IgD-negative memory B cell (primary cell): ENCODE measurements around the gene OSBPL6. TPM values are rescaled to one million over a fixed set of nuclear protein-coding genes. Genes with fewer than 3 reads are reported as not detected.

Experiments used
- H3K27ac Mint-ChIP-seq, 3 donors: one replicate each; pipeline ENCODE4 v1.8.0; 2020 to 2022; ENCODE audit warnings: mild to moderate bottlenecking in 3 of 3, mixed read lengths in 3 of 3, moderate library complexity in 1 of 3
- H3K27me3 Mint-ChIP-seq: one replicate; pipeline ENCODE4 v1.8.0; 2021; ENCODE audit warnings: mixed read lengths
- H3K36me3 Mint-ChIP-seq: one replicate; pipeline ENCODE4 v1.8.0; 2020; ENCODE audit warnings: mild to moderate bottlenecking, mixed read lengths
- H3K4me1 Mint-ChIP-seq, 3 donors: one replicate each; pipeline ENCODE4 v1.8.0; 2020 to 2022; ENCODE audit warnings: mixed read lengths in 3 of 3, mild to moderate bottlenecking in 1 of 3
- H3K4me3 Mint-ChIP-seq, 4 donors: one replicate each; pipeline ENCODE4 v1.8.0; 2020 to 2022; ENCODE audit warnings: mild to moderate bottlenecking in 4 of 4, mixed read lengths in 4 of 4, moderate library complexity in 3 of 4
- H3K9me3 Mint-ChIP-seq, 3 donors: one replicate each; pipeline ENCODE4 v1.8.0; 2020 to 2021; ENCODE audit warnings: mixed read lengths in 3 of 3, mild to moderate bottlenecking in 1 of 3
- polyA plus RNA-seq: library from polyadenylated mRNA; unstranded; fragments of 300-500 nt; fragmentation: Illumina TruSeq; gene quantifications from one replicate; pipeline ENCODE4 v1.2.3, GENCODE V29; 2021

OSBPL6 gene
- polyA plus RNA-seq, 1 donor from 2014 or later, result not detected

- H3K27me3 Mint-ChIP-seq, result peaks cover 12% of the 10 kb centered on the region
Measured at GRCh38 chr2:178208817-178209216, 14.5 kb downstream of the OSBPL6 start.

GRCh38 chr2:178211460-178211859 lies 17.1 kb downstream of the OSBPL6 start:
- H3K27me3 Mint-ChIP-seq, result peaks cover 10% of the 10 kb centered on the region
- H3K4me1 Mint-ChIP-seq, result no peaks in the 10 kb centered on the region
- no peak overlapping the region for H3K27ac Mint-ChIP-seq
- H3K9me3 Mint-ChIP-seq, result no peaks in the 10 kb centered on the region
- no peaks in the 10 kb centered on the region for H3K36me3 Mint-ChIP-seq
- H3K4me3 Mint-ChIP-seq, result no peak overlapping the region

More at GRCh38 chr2:178208817-178209216, 14.5 kb downstream of the OSBPL6 start:
- Mint-ChIP-seq H3K9me3 (no peaks in the 10 kb centered on the region), H3K36me3 (no peaks in the 10 kb centered on the region), H3K4me1 (no peaks in the 10 kb centered on the region), H3K4me3 (no peak overlapping the region), H3K27ac (no peak overlapping the region)

- Mint-ChIP-seq H3K27ac (no peak overlapping the region), H3K4me1 (no peaks in the 10 kb centered on the region), H3K9me3 (no peaks in the 10 kb centered on the region), H3K27me3 (peaks cover 10% of the 10 kb centered on the region), H3K4me3 (no peak overlapping the region), H3K36me3 (no peaks in the 10 kb centered on the region)
Measured at GRCh38 chr2:178211943-178212342, 17.6 kb downstream of the OSBPL6 start.

GRCh38 chr2:178213991-178214390 lies 19.7 kb downstream of the OSBPL6 start:
- H3K27me3 Mint-ChIP-seq, result peaks cover 13% of the 10 kb centered on the region
- no peaks in the 10 kb centered on the region for H3K4me1 Mint-ChIP-seq
- peaks cover 0 to 2% (median 0%) of the 10 kb centered on the region in 3 donors for H3K9me3 Mint-ChIP-seq
- no peak overlapping the region for H3K27ac Mint-ChIP-seq
- H3K36me3 Mint-ChIP-seq, result no peaks in the 10 kb centered on the region
- H3K4me3 Mint-ChIP-seq, result no peak overlapping the region

- Mint-ChIP-seq H3K36me3 (no peaks in the 10 kb centered on the region), H3K9me3 (peaks cover 0 to 2% (median 0%) of the 10 kb centered on the region in 3 donors), H3K4me3 (no peak overlapping the region), H3K27me3 (peaks cover 14% of the 10 kb centered on the region), H3K27ac (no peak overlapping the region), H3K4me1 (no peaks in the 10 kb centered on the region)
Measured at GRCh38 chr2:178219247-178219646, 24.9 kb downstream of the OSBPL6 start.

GRCh38 chr2:178220814-178221213 lies 26.5 kb downstream of the OSBPL6 start:
- Mint-ChIP-seq H3K27me3 (peaks cover 17% of the 10 kb centered on the region), H3K4me1 (no peaks in the 10 kb centered on the region), H3K27ac (no peak overlapping the region), H3K36me3 (no peaks in the 10 kb centered on the region), H3K4me3 (no peak overlapping the region), H3K9me3 (peaks cover 0 to 2% (median 0%) of the 10 kb centered on the region in 3 donors)

- Mint-ChIP-seq H3K27me3 (peaks cover 15% of the 10 kb centered on the region), H3K4me3 (no peak overlapping the region), H3K36me3 (no peaks in the 10 kb centered on the region), H3K4me1 (no peaks in the 10 kb centered on the region), H3K9me3 (peaks cover 0 to 2% (median 0%) of the 10 kb centered on the region in 3 donors), H3K27ac (no peak overlapping the region)
Measured at GRCh38 chr2:178221556-178221955, 27.2 kb downstream of the OSBPL6 start.

GRCh38 chr2:178223806-178224205 lies 29.5 kb downstream of the OSBPL6 start:
- Mint-ChIP-seq H3K36me3 (no peaks in the 10 kb centered on the region), H3K27me3 (peaks cover 14% of the 10 kb centered on the region), H3K9me3 (peaks cover 0 to 3% (median 2%) of the 10 kb centered on the region in 3 donors), H3K4me1 (no peaks in the 10 kb centered on the region), H3K4me3 (no peak overlapping the region), H3K27ac (no peak overlapping the region)

- peaks cover 0 to 3% (median 0%) of the 10 kb centered on the region in 3 donors for H3K9me3 Mint-ChIP-seq
- H3K27ac Mint-ChIP-seq, result peak overlapping the region in 1 of 3 donors; percentile 3
- H3K4me3 Mint-ChIP-seq, result no peak overlapping the region
- H3K4me1 Mint-ChIP-seq, result peaks cover 0 to 3% (median 0%) of the 10 kb centered on the region in 3 donors
- no peaks in the 10 kb centered on the region for H3K36me3 Mint-ChIP-seq
- peaks cover 11% of the 10 kb centered on the region for H3K27me3 Mint-ChIP-seq
Measured at GRCh38 chr2:178225006-178225805, 30.9 kb downstream of the OSBPL6 start.

GRCh38 chr2:178227187-178227586 lies 32.9 kb downstream of the OSBPL6 start:
- Mint-ChIP-seq H3K9me3 (peaks cover 0 to 3% (median 0%) of the 10 kb centered on the region in 3 donors), H3K36me3 (no peaks in the 10 kb centered on the region), H3K27me3 (peaks cover 9% of the 10 kb centered on the region), H3K27ac (no peak overlapping the region), H3K4me1 (peaks cover 0 to 3% (median 0%) of the 10 kb centered on the region in 3 donors), H3K4me3 (no peak overlapping the region)

- no peak overlapping the region for H3K4me3 Mint-ChIP-seq
- peaks cover 0 to 3% (median 0%) of the 10 kb centered on the region in 3 donors for H3K9me3 Mint-ChIP-seq
- peaks cover 3% of the 10 kb centered on the region for H3K27me3 Mint-ChIP-seq
- H3K36me3 Mint-ChIP-seq, result no peaks in the 10 kb centered on the region
- H3K27ac Mint-ChIP-seq, result no peak overlapping the region
- H3K4me1 Mint-ChIP-seq, result peaks cover 0 to 3% (median 0%) of the 10 kb centered on the region in 3 donors
Measured at GRCh38 chr2:178229927-178230326, 35.6 kb downstream of the OSBPL6 start.

- Mint-ChIP-seq H3K27ac (no peak overlapping the region), H3K4me3 (no peak overlapping the region), H3K4me1 (peaks cover 0 to 3% (median 0%) of the 10 kb centered on the region in 3 donors), H3K36me3 (peaks cover 2% of the 10 kb centered on the region), H3K9me3 (peaks cover 0 to 3% (median 0%) of the 10 kb centered on the region in 3 donors), H3K27me3 (peaks cover 4% of the 10 kb centered on the region)
Measured at GRCh38 chr2:178230396-178230795, 36.1 kb downstream of the OSBPL6 start.

GRCh38 chr2:178233428-178233827 lies 39.1 kb downstream of the OSBPL6 start:
- peaks cover 1% of the 10 kb centered on the region for H3K27me3 Mint-ChIP-seq
- H3K4me3 Mint-ChIP-seq, result no peak overlapping the region
- peaks cover 0 to 3% (median 0%) of the 10 kb centered on the region in 3 donors for H3K4me1 Mint-ChIP-seq
- no peak overlapping the region for H3K27ac Mint-ChIP-seq
- no peaks in the 10 kb centered on the region for H3K9me3 Mint-ChIP-seq
- peaks cover 2% of the 10 kb centered on the region for H3K36me3 Mint-ChIP-seq

- Mint-ChIP-seq H3K4me3 (no peak overlapping the region), H3K4me1 (peaks cover 0 to 3% (median 0%) of the 10 kb centered on the region in 3 donors), H3K9me3 (no peaks in the 10 kb centered on the region), H3K27me3 (peaks cover 1% of the 10 kb centered on the region), H3K36me3 (peaks cover 2% of the 10 kb centered on the region), H3K27ac (no peak overlapping the region)
Measured at GRCh38 chr2:178234648-178235047, 40.3 kb downstream of the OSBPL6 start.

- peaks cover 1% of the 10 kb centered on the region for H3K27me3 Mint-ChIP-seq
- H3K27ac Mint-ChIP-seq, result no peak overlapping the region
- H3K4me1 Mint-ChIP-seq, result no peaks in the 10 kb centered on the region
- H3K36me3 Mint-ChIP-seq, result peaks cover 2% of the 10 kb centered on the region
- H3K4me3 Mint-ChIP-seq, result no peak overlapping the region
- H3K9me3 Mint-ChIP-seq, result no peaks in the 10 kb centered on the region
Measured at GRCh38 chr2:178237488-178238153, 43.3 kb downstream of the OSBPL6 start.
